Effector memory CD8-positive, alpha-beta T cell (primary cell): ENCODE measurements around the gene CCDC152.
A peak's percentile ranks its signal among the peaks of the same experiment; 100 is the strongest.
"Not testable (repeated sequence)": the region's sequence is repeated elsewhere in the genome, so short reads cannot be mapped to it uniquely, and the experiment has no call there.

Experiments
- ATAC-seq: fragments of 150-1000 bp; cut with Tn5 transposase; replicated peaks from 2 replicates; pipeline ENCODE4 v1.10.0; 2021; ENCODE audit warnings: mild to moderate bottlenecking, moderate library complexity
- DNase-seq, 3 experiments: peaks; one replicate each; pipeline ENCODE4 v3.0.0; 2021
- H3K27ac Mint-ChIP-seq, 2 donors: one replicate each; pipeline ENCODE4 v1.8.0; 2022; ENCODE audit warnings: mild to moderate bottlenecking in 2 of 2, mixed read lengths in 2 of 2, moderate library complexity in 2 of 2
- H3K27me3 Mint-ChIP-seq, 2 donors: one replicate each; pipeline ENCODE4 v1.8.0; 2022; ENCODE audit warnings: mixed read lengths in 2 of 2
- H3K36me3 Mint-ChIP-seq: one replicate; pipeline ENCODE4 v1.8.0; 2022; ENCODE audit warnings: mild to moderate bottlenecking, moderate library complexity, mixed read lengths; ENCODE audit not compliant: insufficient read depth
- H3K4me1 Mint-ChIP-seq, 2 donors: one replicate each; pipeline ENCODE4 v1.8.0; 2022; ENCODE audit warnings: low read depth in 2 of 2, mixed read lengths in 2 of 2
- H3K4me3 Mint-ChIP-seq, 2 donors: one replicate each; pipeline ENCODE4 v1.8.0; 2022; ENCODE audit warnings: mild to moderate bottlenecking in 2 of 2, mixed read lengths in 2 of 2, moderate library complexity in 2 of 2
- H3K9me3 Mint-ChIP-seq, 2 donors: one replicate each; pipeline ENCODE4 v1.8.0; 2022; ENCODE audit warnings: mixed read lengths in 2 of 2

CCDC152 gene

DNA sequence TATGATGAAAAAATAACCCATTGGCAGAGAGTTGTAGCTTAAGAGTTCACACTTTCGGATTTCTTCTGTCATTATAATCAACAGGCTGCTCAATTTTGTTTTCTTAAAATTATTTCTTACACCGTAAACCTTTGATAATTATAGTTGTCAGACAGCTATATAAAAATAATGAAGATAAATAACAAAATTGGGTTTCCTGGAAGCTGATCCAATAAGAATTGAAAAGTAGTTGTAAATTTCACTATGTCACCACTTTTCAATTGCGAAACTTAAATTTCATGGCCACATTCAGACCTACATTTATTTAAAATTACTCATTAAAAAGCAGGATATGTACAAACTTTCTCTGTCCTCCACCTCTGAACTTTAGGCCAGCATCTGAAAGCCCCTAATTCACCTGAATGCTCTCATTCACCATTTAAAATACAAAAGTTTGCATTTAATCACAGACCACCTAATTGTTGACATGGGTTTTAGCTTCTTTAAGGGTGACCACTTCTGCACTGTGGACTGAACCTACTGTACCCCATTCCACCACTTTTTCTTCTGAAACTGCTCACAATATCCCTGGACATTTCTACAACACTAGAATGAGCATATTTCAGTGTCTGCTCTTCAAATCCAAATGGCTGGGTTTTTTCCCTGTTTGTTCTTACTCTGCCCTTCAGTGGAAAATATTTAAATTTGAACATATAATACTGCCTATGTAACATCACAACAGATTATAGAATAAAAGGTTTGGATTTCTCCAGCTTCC lies 54.4 kb downstream of the CCDC152 start:
- Mint-ChIP-seq H3K27me3 (no peaks in the 10 kb centered on the region), H3K36me3 (no peaks in the 10 kb centered on the region), H3K27ac (peak overlapping the region in 1 of 2 donors; percentile 29), H3K9me3 (no peaks in the 10 kb centered on the region), H3K4me1 (peaks cover 0 to 3% of the 10 kb centered on the region in 2 donors), H3K4me3 (no peak overlapping the region)
- ATAC-seq = no peak
- DNase-seq = no peak

DNA sequence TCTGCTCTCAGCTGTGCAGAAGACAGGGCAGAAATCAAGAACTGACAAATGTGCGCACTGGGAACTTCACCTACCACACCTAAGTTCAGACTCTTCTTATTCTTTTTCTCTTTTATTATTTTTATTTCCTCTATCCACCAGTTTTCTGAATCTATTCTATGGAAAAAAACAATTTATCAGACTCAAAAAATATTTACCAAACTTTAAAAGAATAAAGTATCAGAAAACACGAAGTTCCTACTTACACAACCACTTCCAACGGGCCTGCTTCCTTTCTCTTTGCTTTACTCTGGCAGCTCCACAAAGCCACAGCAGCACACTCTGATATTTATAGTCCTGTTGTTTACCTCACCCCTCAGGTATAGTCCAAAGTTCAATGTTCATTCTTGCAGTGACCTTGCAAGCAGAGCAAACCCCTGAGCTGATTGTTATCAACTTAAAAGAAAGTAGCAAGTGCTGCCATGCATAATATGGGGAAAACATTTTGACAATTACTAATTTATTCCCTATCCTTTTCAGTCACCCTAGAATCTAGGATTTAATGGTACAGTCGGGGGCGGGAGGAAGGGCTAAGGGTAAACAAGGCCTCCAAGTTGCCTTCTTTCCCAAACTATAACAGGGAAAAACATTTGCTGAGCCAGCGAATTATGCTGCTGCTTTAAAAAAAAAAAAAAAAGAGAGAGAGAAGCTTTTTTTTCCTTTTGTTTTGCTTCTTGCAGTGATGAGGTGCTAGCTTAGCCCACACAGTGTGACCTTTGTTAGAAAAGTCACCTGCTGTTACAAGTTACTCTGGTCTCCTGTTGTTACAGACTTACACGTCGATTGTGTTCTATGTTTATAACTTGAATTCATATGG lies 55.2 kb downstream of the CCDC152 start, which contains the start of gene SELENOP:
TSS of gene SELENOP (minus strand) at position 302 of the 856 bp plus-strand sequence. CDS start 3,539 bp downstream, outside the sequence.
- no peak within 1 kb of the TSS for H3K4me3 Mint-ChIP-seq
- DNase-seq = no peak
- peaks cover 0 to 3% of the 10 kb centered on the region in 2 donors for H3K4me1 Mint-ChIP-seq
- H3K27me3 Mint-ChIP-seq = no peaks in the 10 kb centered on the region
- H3K27ac Mint-ChIP-seq = peak within 1 kb of the TSS in 1 of 2 donors; percentile 29
- H3K9me3 Mint-ChIP-seq = no peaks in the 10 kb centered on the region
- ATAC-seq = no peak
- no peaks in the 10 kb centered on the region for H3K36me3 Mint-ChIP-seq

DNA sequence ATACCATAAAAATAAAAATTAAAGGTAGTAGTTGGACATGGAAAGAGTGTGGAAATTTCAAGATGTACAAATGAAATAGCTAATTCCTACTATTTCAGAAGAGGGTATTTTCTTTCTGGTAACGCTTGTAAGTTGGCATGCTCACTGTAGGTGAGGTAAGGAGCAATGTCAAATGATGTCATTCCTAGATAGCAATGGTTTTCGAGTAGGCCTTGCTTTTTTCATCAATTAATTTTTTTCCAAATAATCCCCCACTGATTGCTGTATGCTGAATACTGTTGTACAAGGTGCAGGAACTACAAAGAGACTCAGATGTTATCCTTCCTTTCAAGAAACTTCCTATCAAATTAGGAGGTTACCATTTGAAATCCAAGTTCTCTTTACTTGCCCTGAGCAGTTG lies 56.0 kb downstream of the CCDC152 start:
- DNase-seq (no peak), ATAC-seq (no peak)
- Mint-ChIP-seq H3K36me3 (no peaks in the 10 kb centered on the region), H3K4me3 (no peak overlapping the region), H3K9me3 (no peaks in the 10 kb centered on the region), H3K27me3 (no peaks in the 10 kb centered on the region), H3K27ac (no peak overlapping the region), H3K4me1 (peaks cover 0 to 3% of the 10 kb centered on the region in 2 donors)

DNA sequence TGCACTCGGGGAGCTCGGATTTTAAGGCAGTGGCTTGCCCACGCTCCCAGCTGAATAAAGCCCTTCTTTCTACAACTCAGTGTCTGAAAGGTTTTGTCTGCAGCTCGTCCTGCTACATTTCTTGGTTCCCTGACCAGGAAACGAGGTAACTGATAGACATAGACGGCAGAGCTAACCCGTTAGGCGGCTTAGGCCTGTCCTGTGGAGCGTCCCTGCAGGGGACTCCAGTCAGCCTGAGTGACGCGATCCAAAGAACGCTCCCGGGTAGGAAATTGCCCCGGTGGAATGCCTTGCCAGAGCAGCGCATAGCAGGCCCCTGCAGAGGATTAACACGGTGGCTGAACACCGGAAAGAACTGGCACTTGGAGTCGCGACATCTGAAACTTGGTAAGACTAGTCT lies 56.9 kb downstream of the CCDC152 start:
- DNase-seq (no peak), ATAC-seq (no peak)
- Mint-ChIP-seq H3K9me3 (no peaks in the 10 kb centered on the region), H3K36me3 (no peaks in the 10 kb centered on the region), H3K4me1 (peaks cover 0 to 3% of the 10 kb centered on the region in 2 donors), H3K27ac (no peak overlapping the region), H3K27me3 (no peaks in the 10 kb centered on the region), H3K4me3 (no peak overlapping the region)

DNA sequence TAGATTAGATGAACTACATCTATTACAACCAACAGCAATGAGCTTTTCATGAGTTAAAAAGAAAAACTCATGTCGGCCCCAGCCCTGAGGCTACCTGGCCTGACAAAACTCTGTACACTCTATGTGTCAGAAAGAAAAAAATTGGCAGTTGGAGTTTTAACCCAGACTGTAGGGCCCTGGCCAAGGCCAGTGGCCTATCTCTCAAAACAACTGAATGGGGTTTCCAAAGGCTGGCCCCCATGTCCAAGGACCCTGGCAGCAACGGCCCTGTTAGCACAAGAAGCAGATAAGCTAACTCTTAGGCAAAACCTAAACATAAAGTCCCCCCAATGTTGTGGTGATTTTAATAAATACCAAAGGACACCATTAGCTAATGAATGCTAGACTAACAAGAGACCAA lies 59.9 kb downstream of the CCDC152 start:
- not testable (repeated sequence) for ATAC-seq, H3K36me3 Mint-ChIP-seq, DNase-seq, H3K27ac Mint-ChIP-seq, H3K27me3 Mint-ChIP-seq, H3K9me3 Mint-ChIP-seq, H3K4me1 Mint-ChIP-seq, H3K4me3 Mint-ChIP-seq

DNA sequence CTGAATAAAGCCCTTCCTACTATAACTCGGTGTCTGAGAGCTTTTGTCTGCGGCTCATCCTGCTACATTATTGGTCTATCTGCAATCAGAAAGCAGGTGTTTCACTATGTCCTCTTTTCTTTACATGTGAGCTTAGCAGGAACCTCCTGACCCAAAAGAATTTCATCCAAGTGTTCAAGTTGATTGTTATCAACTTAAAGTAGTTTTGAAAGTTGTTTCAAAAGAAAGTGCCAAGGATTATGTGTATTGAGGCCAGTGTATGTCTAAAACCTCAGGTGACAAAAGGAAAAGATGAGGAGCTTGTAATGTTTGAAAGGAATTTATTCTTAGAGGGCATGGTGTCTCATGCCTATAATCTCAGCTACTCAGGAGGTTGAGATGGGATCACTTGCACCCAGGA lies 63.1 kb downstream of the CCDC152 start:
- Mint-ChIP-seq H3K27me3 (no peaks in the 10 kb centered on the region), H3K9me3 (no peaks in the 10 kb centered on the region), H3K27ac (no peak overlapping the region), H3K4me3 (no peak overlapping the region), H3K36me3 (no peaks in the 10 kb centered on the region), H3K4me1 (no peaks in the 10 kb centered on the region)
- no peak for DNase-seq
- ATAC-seq = no peak

DNA sequence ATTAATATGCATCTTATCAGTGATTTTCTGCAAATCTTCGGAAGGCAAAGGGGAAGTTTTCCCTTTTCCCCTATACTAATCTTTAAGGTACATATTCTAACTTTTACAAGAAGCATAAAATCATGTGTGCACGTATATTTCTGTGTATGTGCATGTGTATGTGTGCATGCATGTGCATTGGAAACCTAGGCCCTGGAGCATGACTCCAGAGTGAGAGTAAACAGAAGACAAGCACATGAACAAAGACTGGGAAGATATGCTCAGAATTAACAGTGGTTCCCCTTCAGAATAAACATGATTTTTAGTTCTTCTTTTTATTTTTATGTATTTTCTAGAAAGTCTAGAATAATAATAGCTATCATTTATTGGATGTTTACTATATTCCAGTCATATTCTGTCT lies 65.9 kb downstream of the CCDC152 start:
- Mint-ChIP-seq H3K27me3 (no peaks in the 10 kb centered on the region), H3K36me3 (no peaks in the 10 kb centered on the region), H3K9me3 (no peaks in the 10 kb centered on the region), H3K27ac (no peak overlapping the region), H3K4me1 (no peaks in the 10 kb centered on the region), H3K4me3 (no peak overlapping the region)
- DNase-seq (no peak), ATAC-seq (no peak)

DNA sequence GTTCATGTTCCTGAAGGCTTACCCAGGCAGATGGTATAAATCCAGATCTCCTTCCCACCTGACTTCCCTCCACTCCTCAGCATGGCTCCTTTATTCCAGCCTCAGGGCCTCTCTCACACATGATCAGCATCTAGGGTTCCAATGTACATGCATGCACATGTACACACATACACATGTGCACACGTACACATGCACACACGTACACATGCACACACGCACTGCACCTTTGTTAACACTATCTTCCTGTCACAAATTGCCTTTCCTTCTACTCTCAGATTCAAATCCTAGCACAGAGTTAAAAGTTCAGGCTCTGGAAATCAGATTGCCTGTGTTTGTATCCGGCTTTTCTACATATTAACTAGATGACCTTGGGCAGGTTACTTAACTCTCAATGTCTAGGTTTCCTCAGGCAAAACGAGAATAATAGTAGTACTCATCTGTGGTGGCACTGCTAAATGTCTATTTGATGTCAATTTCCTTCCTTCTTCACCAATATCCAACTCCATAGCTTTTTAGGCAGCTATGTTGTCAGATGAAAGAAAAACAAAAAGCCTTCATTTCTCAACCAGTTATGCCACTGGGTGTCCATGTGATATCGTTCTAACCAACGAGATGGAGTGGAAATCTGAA lies 67.8 kb downstream of the CCDC152 start:
- H3K27ac Mint-ChIP-seq = no peak overlapping the region
- H3K9me3 Mint-ChIP-seq = no peaks in the 10 kb centered on the region
- no peaks in the 10 kb centered on the region for H3K27me3 Mint-ChIP-seq
- no peak overlapping the region for H3K4me3 Mint-ChIP-seq
- no peaks in the 10 kb centered on the region for H3K36me3 Mint-ChIP-seq
- DNase-seq (no peak), ATAC-seq (no peak)
- no peaks in the 10 kb centered on the region for H3K4me1 Mint-ChIP-seq

DNA sequence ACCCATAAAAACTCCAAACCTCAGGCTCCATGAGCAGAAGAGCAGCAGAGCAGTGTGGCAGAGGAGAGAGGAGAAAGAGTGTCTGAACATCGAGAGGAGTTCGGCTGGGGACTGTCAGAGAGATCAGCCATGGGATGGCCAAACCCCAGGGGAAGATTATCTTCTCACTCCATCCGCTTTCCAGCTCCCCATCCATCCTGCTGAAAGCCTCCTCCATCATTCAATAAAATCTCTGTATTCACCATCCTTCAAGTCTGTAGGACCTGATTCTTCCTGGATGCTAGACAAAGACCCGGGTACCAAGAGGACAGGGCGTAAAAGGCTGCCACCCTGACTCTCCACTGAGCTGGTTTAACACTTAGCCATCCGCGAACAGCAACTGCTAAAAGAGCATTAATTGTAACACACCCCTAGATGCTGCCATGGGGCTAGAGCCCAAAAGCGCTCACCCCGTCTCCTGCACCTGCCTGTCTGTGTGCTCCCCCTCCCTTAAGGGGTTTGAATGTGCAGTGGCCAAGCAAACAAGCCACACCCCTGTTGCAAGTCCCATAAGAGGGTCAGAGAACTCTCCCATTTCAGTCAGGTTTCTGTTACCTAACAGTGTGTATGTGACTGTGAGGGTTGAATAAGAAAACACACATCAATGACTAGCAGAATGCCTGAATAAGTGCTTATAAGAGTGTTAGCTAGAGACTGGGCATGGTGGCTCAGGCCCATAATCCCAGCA lies 69.0 kb downstream of the CCDC152 start:
- H3K4me1 Mint-ChIP-seq = no peaks in the 10 kb centered on the region
- no peaks in the 10 kb centered on the region for H3K36me3 Mint-ChIP-seq
- DNase-seq = no peak
- no peaks in the 10 kb centered on the region for H3K9me3 Mint-ChIP-seq
- peaks cover 0 to 1% of the 10 kb centered on the region in 2 donors for H3K27me3 Mint-ChIP-seq
- no peak overlapping the region for H3K27ac Mint-ChIP-seq
- H3K4me3 Mint-ChIP-seq = no peak overlapping the region
- no peak for ATAC-seq

DNA sequence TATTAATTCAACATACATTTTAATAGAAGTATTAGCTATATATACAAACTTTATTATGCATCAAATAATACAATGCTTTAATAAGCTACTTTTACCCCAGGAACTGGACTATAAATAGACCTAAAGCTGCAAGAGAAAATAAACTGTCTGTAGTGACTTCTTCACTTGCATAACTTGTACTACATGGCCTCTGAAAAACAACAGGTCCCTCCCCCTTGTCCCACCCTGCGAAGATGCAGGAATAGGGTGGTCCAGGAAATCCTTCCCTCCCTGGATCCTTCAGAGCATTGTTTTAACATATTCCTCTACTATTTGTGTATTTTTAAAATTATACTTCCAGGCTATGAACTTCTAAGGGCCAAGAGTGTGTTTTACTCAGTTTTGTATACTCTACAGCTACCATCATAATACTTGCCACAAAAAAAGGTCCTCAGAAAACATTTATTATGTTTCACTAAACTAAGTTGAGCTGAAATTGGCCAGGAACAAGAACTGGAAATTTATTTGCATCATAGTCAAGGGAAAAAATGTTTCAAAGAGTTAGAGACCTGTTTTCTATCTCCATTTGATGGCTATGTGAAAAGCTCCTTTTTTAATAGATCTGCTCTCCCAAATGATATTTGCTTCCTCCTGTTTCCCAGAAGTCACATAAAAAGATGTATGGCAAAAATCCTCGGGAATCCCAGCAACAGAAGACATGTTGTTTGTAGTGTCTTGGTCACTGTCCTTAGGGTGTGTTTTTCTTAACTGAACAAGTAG lies 70.3 kb downstream of the CCDC152 start:
- no peaks in the 10 kb centered on the region for H3K36me3 Mint-ChIP-seq
- no peaks in the 10 kb centered on the region for H3K4me1 Mint-ChIP-seq
- no peak overlapping the region for H3K4me3 Mint-ChIP-seq
- no peaks in the 10 kb centered on the region for H3K9me3 Mint-ChIP-seq
- ATAC-seq = no peak
- H3K27ac Mint-ChIP-seq = no peak overlapping the region
- DNase-seq = no peak
- H3K27me3 Mint-ChIP-seq = peaks cover 12 to 15% of the 10 kb centered on the region in 2 donors

DNA sequence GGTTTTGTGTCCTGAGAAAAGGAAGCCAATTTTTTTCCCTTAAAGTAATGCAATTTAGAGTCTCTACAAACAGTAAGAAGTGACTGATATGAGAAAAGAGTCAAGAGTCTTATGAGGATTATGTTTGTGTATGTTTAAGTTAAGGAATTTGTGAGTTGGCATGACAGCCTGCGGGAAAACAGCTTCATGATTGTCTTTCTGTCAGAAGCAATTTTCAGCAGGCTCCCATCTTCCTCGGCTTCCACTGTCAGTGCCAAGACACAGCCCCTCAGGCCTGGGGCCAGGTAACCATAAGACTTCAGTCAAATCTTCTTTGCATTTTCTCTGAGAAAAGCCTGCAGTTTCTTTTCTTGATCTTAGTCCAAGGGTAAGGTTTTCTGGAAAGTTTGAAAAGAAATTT lies 72.1 kb downstream of the CCDC152 start:
- DNase-seq = no peak
- Mint-ChIP-seq H3K4me1 (no peaks in the 10 kb centered on the region), H3K27ac (no peak overlapping the region), H3K4me3 (no peak overlapping the region), H3K36me3 (no peaks in the 10 kb centered on the region), H3K27me3 (peaks cover 21 to 22% of the 10 kb centered on the region in 2 donors), H3K9me3 (no peaks in the 10 kb centered on the region)
- ATAC-seq = no peak

DNA sequence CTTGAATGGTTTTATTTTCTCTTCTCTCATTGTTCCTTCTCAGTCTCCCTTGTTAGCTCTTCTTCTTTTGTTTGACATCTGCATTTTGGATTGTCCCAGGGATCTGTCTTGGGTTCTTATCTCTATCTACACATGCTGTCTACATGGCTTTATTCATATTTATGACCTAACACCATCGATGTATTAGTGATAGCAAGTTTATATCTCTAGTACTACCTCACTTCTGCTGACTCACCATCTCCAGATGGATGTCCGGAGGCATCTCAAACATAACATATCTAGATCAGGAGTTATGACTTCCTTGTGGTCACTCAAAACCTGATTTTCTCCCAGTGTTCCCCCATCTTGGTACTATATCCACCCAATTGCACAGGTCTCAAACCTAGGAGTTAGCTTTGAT lies 74.3 kb downstream of the CCDC152 start:
- no peak overlapping the region for H3K4me3 Mint-ChIP-seq
- no peaks in the 10 kb centered on the region for H3K4me1 Mint-ChIP-seq
- H3K27me3 Mint-ChIP-seq = peaks cover 27 to 31% of the 10 kb centered on the region in 2 donors
- ATAC-seq (no peak), DNase-seq (no peak)
- no peak overlapping the region for H3K27ac Mint-ChIP-seq
- no peaks in the 10 kb centered on the region for H3K36me3 Mint-ChIP-seq
- H3K9me3 Mint-ChIP-seq = peaks cover 0 to 6% of the 10 kb centered on the region in 2 donors
